ENCODE data around the gene SETBP1.

Gene SETBP1

DNA sequence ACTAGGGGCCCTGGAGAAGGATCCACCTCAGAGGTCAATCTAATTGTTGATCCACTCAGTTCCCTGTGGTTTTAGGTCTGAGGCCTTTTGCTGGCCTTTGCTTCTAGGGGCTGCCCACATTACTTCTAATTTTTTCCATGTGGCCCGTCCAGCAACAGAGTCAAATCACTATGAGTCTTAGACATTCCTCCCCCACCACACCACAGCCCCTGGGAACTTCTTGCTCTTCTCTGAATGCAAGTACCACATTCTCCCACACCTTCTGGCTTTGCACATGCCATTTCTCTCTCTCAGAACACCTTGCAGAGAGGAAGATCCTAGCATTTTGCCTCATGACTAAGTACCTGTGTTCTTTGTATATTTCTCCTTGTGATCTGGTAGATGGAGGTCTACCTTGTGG lies 286.9 kb downstream of the SETBP1 start:
- H4K20me1 ChIP-seq (ENCODE audit: control insufficient read depth, insufficient read depth, low read depth, low read length) = no peaks in the 10 kb centered on the region
- no peak overlapping the region for H3K4me3 ChIP-seq (ENCODE audit: low read length)
- TF ChIP-seq, protein P1, sequence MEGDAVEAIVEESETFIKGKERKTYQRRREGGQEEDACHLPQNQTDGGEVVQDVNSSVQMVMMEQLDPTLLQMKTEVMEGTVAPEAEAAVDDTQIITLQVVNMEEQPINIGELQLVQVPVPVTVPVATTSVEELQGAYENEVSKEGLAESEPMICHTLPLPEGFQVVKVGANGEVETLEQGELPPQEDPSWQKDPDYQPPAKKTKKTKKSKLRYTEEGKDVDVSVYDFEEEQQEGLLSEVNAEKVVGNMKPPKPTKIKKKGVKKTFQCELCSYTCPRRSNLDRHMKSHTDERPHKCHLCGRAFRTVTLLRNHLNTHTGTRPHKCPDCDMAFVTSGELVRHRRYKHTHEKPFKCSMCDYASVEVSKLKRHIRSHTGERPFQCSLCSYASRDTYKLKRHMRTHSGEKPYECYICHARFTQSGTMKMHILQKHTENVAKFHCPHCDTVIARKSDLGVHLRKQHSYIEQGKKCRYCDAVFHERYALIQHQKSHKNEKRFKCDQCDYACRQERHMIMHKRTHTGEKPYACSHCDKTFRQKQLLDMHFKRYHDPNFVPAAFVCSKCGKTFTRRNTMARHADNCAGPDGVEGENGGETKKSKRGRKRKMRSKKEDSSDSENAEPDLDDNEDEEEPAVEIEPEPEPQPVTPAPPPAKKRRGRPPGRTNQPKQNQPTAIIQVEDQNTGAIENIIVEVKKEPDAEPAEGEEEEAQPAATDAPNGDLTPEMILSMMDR (IDR thresholded peaks at IDR 0.05; ENCODE audit: low read depth, low read length, poor library complexity, severe bottlenecking) = no peak
- TF ChIP-seq EZH2phosphoT487 (IDR thresholded peaks at IDR 0.05; ENCODE audit: borderline replicate concordance, low read length) = no peak
- no peaks in the 10 kb centered on the region for H3K79me2 ChIP-seq (ENCODE audit: control insufficient read depth, low read length)
- no peak overlapping the region for H3K27ac ChIP-seq (ENCODE audit: low read depth, low read length)
- no peaks in the 10 kb centered on the region for H3K4me1 ChIP-seq (ENCODE audit: control insufficient read depth, low read length)
- no peaks in the 10 kb centered on the region for H3K36me3 ChIP-seq (ENCODE audit: control insufficient read depth, low read length)
- H3F3A ChIP-seq (ENCODE audit: control insufficient read depth, insufficient read depth) = no peaks in the 10 kb centered on the region
- no peak overlapping the region for H3K4me2 ChIP-seq (ENCODE audit: low read length)
- H3K9me3 ChIP-seq (ENCODE audit: control insufficient read depth, insufficient read depth, low read length) = no peaks in the 10 kb centered on the region
- H3K27me3 ChIP-seq (ENCODE audit: control insufficient read depth, low read length) = no peaks in the 10 kb centered on the region
- H3K9me2 ChIP-seq (replicated peaks; ENCODE audit: control insufficient read depth, low read length) = no peaks in the 10 kb centered on the region

GRCh38 chr18:44968336-44968735 lies 287.6 kb downstream of the SETBP1 start:
- H3K27ac ChIP-seq (ENCODE audit: low read depth, low read length) = no peak overlapping the region
- H3K27me3 ChIP-seq (ENCODE audit: control insufficient read depth, low read length) = no peaks in the 10 kb centered on the region
- no peak overlapping the region for H3K4me2 ChIP-seq (ENCODE audit: low read length)
- no peak for TF ChIP-seq EZH2phosphoT487 (IDR thresholded peaks at IDR 0.05; ENCODE audit: borderline replicate concordance, low read length)
- TF ChIP-seq, protein P1 (IDR thresholded peaks at IDR 0.05; ENCODE audit: low read depth, low read length, poor library complexity, severe bottlenecking) = no peak
- no peaks in the 10 kb centered on the region for H4K20me1 ChIP-seq (ENCODE audit: control insufficient read depth, insufficient read depth, low read depth, low read length)
- no peak overlapping the region for H3K4me3 ChIP-seq (ENCODE audit: low read length)
- no peaks in the 10 kb centered on the region for H3F3A ChIP-seq (ENCODE audit: control insufficient read depth, insufficient read depth)
- no peaks in the 10 kb centered on the region for H3K9me3 ChIP-seq (ENCODE audit: control insufficient read depth, insufficient read depth, low read length)
- no peaks in the 10 kb centered on the region for H3K9me2 ChIP-seq (replicated peaks; ENCODE audit: control insufficient read depth, low read length)
- H3K79me2 ChIP-seq (ENCODE audit: control insufficient read depth, low read length) = no peaks in the 10 kb centered on the region
- H3K4me1 ChIP-seq (ENCODE audit: control insufficient read depth, low read length) = no peaks in the 10 kb centered on the region
- H3K36me3 ChIP-seq (ENCODE audit: control insufficient read depth, low read length) = no peaks in the 10 kb centered on the region

- H3K27ac ChIP-seq (ENCODE audit: low read depth, low read length) = no peak overlapping the region
- no peaks in the 10 kb centered on the region for H3K9me2 ChIP-seq (replicated peaks; ENCODE audit: control insufficient read depth, low read length)
- no peaks in the 10 kb centered on the region for H3K9me3 ChIP-seq (ENCODE audit: control insufficient read depth, insufficient read depth, low read length)
- no peaks in the 10 kb centered on the region for H3K4me1 ChIP-seq (ENCODE audit: control insufficient read depth, low read length)
- H3K36me3 ChIP-seq (ENCODE audit: control insufficient read depth, low read length) = no peaks in the 10 kb centered on the region
- H3K79me2 ChIP-seq (ENCODE audit: control insufficient read depth, low read length) = no peaks in the 10 kb centered on the region
- H3F3A ChIP-seq (ENCODE audit: control insufficient read depth, insufficient read depth) = no peaks in the 10 kb centered on the region
- TF ChIP-seq EZH2phosphoT487 (IDR thresholded peaks at IDR 0.05; ENCODE audit: borderline replicate concordance, low read length) = no peak
- TF ChIP-seq, protein P1 (IDR thresholded peaks at IDR 0.05; ENCODE audit: low read depth, low read length, poor library complexity, severe bottlenecking) = no peak
- no peaks in the 10 kb centered on the region for H3K27me3 ChIP-seq (ENCODE audit: control insufficient read depth, low read length)
- no peak overlapping the region for H3K4me3 ChIP-seq (ENCODE audit: low read length)
- H4K20me1 ChIP-seq (ENCODE audit: control insufficient read depth, insufficient read depth, low read depth, low read length) = no peaks in the 10 kb centered on the region
- no peak overlapping the region for H3K4me2 ChIP-seq (ENCODE audit: low read length)
These were observed 288.6 kb downstream of the SETBP1 start for GRCh38 chr18:44969214-44969795.
